Heart right ventricle (tissue), 16 donors: Measurements from ENCODE around the gene THOP1. TPM values are rescaled to one million over a fixed set of nuclear protein-coding genes. Genes with fewer than 3 reads are reported as not detected.

Experiments used
- ATAC-seq, 8 donors: fragments of 200-7000 bp; cut with Tn5 transposase; one replicate each; pipeline ENCODE4 v1.9.1; 2020; ENCODE audit warnings: mild to moderate bottlenecking in 8 of 8, moderate library complexity in 8 of 8, moderate number of reproducible peaks in 1 of 8
- DNase-seq, 2 donors: peaks; one replicate each; pipeline ENCODE4 v3.0.0-alpha.2; 2020
- H3K27ac ChIP-seq, 10 donors: fragments of 200-600 bp; sonication (generic) in 2 of 10; one replicate each; pipeline versions ENCODE4 v1.5.0 to v1.8.0; 2020 to 2022; ENCODE audit warnings: mild to moderate bottlenecking in 3 of 10
- H3K27me3 ChIP-seq, 7 donors: fragments of 200-600 bp; one replicate each; pipeline ENCODE4 v1.8.0; 2021 to 2022; ENCODE audit warnings: mild to moderate bottlenecking in 2 of 7
- H3K36me3 ChIP-seq, 9 donors: fragments of 200-600 bp; sonication (generic) in 1 of 9; one replicate each; pipeline versions ENCODE4 v1.5.0 to v1.8.0; 2020 to 2022; ENCODE audit warnings: mild to moderate bottlenecking in 2 of 9
- H3K4me1 ChIP-seq, 9 donors: fragments of 200-600 bp; sonication (generic) in 1 of 9; one replicate each; pipeline versions ENCODE4 v1.5.0 to v1.8.0; 2020 to 2022; ENCODE audit warnings: mild to moderate bottlenecking in 4 of 9
- H3K4me3 ChIP-seq, 10 donors: fragments of 200-600 bp; sonication (generic) in 2 of 10; one replicate each; pipeline versions ENCODE4 v1.5.0 to v1.8.0; 2020 to 2022; ENCODE audit warnings: mild to moderate bottlenecking in 7 of 10, moderate library complexity in 2 of 10
- H3K9me3 ChIP-seq, 11 donors: fragments of 200-600 bp in 10 of 11; sonication (generic) in 2 of 11; one replicate each; pipeline versions ENCODE4 v1.5.0 to v1.8.0; 2013 to 2022; ENCODE audit warnings: mild to moderate bottlenecking in 2 of 11, control low read depth in 1 of 11, moderate library complexity in 1 of 11
- WGBS, 2 donors: extraction: QIAGEN DNeasy Blood & Tissue Kit; methylation state at CpG; one replicate each; pipeline ENCODE4 v1.1.7; 2013; ENCODE audit warnings: inconsistent platforms in 1 of 2; 5-methylcytosine and 5-hydroxymethylcytosine counted together
- intact Hi-C, 10 donors: fragments of 100-400 bp; cut with DNase I; formaldehyde crosslinking; loops; one replicate each; pipeline versions ENCODE4 v1.11.1 to v1.14.2; 2022
- polyA plus RNA-seq, 2 donors: library from polyadenylated mRNA; stranded (reverse); fragments of 200-250 nt; gene quantifications; one replicate each; pipeline ENCODE4 v1.2.3, GENCODE V29; 2013
- total RNA-seq, 10 donors: library from RNA; stranded (reverse); fragmentation: NEBNext Ultra II Directional in 3 of 10; extraction: Animal tissue kit (Norgen Biotek cat#: 25700) in 3 of 10; gene quantifications; one replicate each; pipeline versions ENCODE4 v1.2.1 to v1.2.4, GENCODE V29; 2021 to 2023
- TF ChIP-seq, protein P1 (sequence below), 9 donors: fragments of 200-600 bp; sonication (generic) in 2 of 9; IDR thresholded peaks; one replicate each; pipeline versions ENCODE4 v1.5.0 to v1.8.0; 2021 to 2022; ENCODE audit warnings: antibody characterized with exemption in 9 of 9, mild to moderate bottlenecking in 5 of 9, moderate library complexity in 1 of 9
- donor health status: Arrhythmogenic right ventricular cardiomyopathy.
- donor health status: ischemic (EF 13 %, LVEDD 7.1; RV severe dilation, severe dysfunction).
- donor health status: healthy with polysubstance abuse.
- donor health status: DM: no; HTN: yes; CAD: no.
- donor health status: DM: no; HTN: no; CAD: no.
- donor health status: ischemic (EF 25% LVEDD 6.9; RV normal size, moderate dysfunction).
- donor health status: ischemic (EF 25% LVEDD 5.7; RV mildly dilated, moderate dysfunction).
- donor health status: healthy.
- donor health status: DM: yes; HTN: yes; CAD: no.
- donor health status: Ischemic cardiomyopathy.
- donor health status: ischemic (EF 35%, LVEDD 5.7; RV mildly dilated, moderate dysfunction).
- donor health status: nonischemic (EF 11% LVEDD 7.7; RV severe dilation, severe dysfunction).
- donor health status: DM: yes; HTN: yes; CAD: no.
- donor health status: PGD.
- donor health status: ischemic (EF 29% LVEDD 5.4; RV normal size, mild dysfunction).
- donor health status: nonischemic (EF 23%, LVEDD 6.1; RV moderate dilation, normal function).

THOP1 gene
- total and polyA plus RNA-seq, 12 donors, result 37.5 to 85.3 (median 45.2) TPM

- Histone ChIP-seq H3K27ac (no peak overlapping the region), H3K27me3 (peaks cover 0 to 4% (median 0%) of the 10 kb centered on the region in 7 donors), H3K36me3 (peaks cover 0 to 18% (median 3%) of the 10 kb centered on the region in 9 donors), H3K9me3 (peaks cover 0 to 5% (median 0%) of the 10 kb centered on the region in 11 donors), H3K4me1 (peaks cover 3 to 31% (median 13%) of the 10 kb centered on the region in 9 donors), H3K4me3 (peak overlapping the region in 4 of 10 donors; percentile 74 to 99 (median 97))
- intact Hi-C loops, result no loop called here
- 42 to 43% methylated on average over 13 of the region's 13 CpGs for WGBS, 2 donors
- DNase-seq (no peak), ATAC-seq (no peak)
- TF ChIP-seq, protein P1, sequence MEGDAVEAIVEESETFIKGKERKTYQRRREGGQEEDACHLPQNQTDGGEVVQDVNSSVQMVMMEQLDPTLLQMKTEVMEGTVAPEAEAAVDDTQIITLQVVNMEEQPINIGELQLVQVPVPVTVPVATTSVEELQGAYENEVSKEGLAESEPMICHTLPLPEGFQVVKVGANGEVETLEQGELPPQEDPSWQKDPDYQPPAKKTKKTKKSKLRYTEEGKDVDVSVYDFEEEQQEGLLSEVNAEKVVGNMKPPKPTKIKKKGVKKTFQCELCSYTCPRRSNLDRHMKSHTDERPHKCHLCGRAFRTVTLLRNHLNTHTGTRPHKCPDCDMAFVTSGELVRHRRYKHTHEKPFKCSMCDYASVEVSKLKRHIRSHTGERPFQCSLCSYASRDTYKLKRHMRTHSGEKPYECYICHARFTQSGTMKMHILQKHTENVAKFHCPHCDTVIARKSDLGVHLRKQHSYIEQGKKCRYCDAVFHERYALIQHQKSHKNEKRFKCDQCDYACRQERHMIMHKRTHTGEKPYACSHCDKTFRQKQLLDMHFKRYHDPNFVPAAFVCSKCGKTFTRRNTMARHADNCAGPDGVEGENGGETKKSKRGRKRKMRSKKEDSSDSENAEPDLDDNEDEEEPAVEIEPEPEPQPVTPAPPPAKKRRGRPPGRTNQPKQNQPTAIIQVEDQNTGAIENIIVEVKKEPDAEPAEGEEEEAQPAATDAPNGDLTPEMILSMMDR (IDR thresholded peaks at IDR 0.05), result peak in 1 of 9 donors; percentile 1
Measured at GRCh38 chr19:2740314-2740656, 45.0 kb upstream of the THOP1 start.

- DNase-seq (no peak), ATAC-seq (no peak)
- no peak overlapping the region for H3K27ac ChIP-seq
- peaks cover 0 to 4% (median 0%) of the 10 kb centered on the region in 7 donors for H3K27me3 ChIP-seq
- H3K4me3 ChIP-seq, result no peak overlapping the region
- intact Hi-C loops, result no loop called here
- H3K9me3 ChIP-seq, result no peaks in the 10 kb centered on the region
- H3K36me3 ChIP-seq, result no peaks in the 10 kb centered on the region
- TF ChIP-seq, protein P1 (IDR thresholded peaks at IDR 0.05), result no peak
- peaks cover 3 to 18% (median 13%) of the 10 kb centered on the region in 9 donors for H3K4me1 ChIP-seq
- 67 to 72% methylated on average over 8 of the region's 8 CpGs for WGBS, 2 donors
Measured at GRCh38 chr19:2743099-2743498, 42.2 kb upstream of the THOP1 start.

- Histone ChIP-seq H3K9me3 (no peaks in the 10 kb centered on the region), H3K4me1 (peaks cover 3 to 11% (median 8%) of the 10 kb centered on the region in 9 donors), H3K27ac (no peak overlapping the region), H3K27me3 (peaks cover 0 to 4% (median 0%) of the 10 kb centered on the region in 7 donors), H3K4me3 (no peak overlapping the region), H3K36me3 (no peaks in the 10 kb centered on the region)
- WGBS, 2 donors, result 30 to 41% methylated on average over 4 of the region's 4 CpGs
- ATAC-seq, result no peak
- intact Hi-C loops, result no loop called here
- TF ChIP-seq, protein P1 (IDR thresholded peaks at IDR 0.05), result no peak
- no peak for DNase-seq
Measured at GRCh38 chr19:2744113-2744512, 41.2 kb upstream of the THOP1 start.

DNA sequence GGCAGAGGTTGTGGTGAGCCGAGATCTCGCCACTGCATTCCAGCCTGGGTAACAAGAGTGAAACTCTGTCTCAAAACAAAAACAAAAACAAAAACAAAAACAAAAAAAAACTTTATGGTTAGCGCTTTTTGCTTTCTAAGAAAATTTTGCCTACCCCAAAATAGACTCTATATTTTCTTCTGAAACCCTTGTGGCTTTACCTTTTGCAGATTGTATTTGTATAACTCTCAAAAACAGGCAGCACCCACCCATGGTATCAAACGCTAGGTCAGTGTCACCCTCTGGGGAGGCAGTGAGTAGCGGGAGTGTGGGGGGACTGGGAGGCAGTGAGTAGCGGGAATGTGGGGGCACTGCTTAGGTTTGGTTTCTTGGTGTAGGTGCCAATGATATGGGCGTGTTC, 38.0 kb upstream of the THOP1 start:
- intact Hi-C loops, result loop anchor here in 1 of 10 donors (5.0 kb wide), 1 partner anchor 100 kb away; no protein-coding TSS in a partner anchor
- DNase-seq (no peak), ATAC-seq (no peak)
- Histone ChIP-seq H3K9me3 (no peaks in the 10 kb centered on the region), H3K36me3 (no peaks in the 10 kb centered on the region), H3K4me3 (no peak overlapping the region), H3K27ac (no peak overlapping the region), H3K27me3 (peaks cover 0 to 4% (median 0%) of the 10 kb centered on the region in 7 donors), H3K4me1 (peaks cover 0 to 8% (median 4%) of the 10 kb centered on the region in 9 donors)
- 80 to 90% methylated on average over 7 of the region's 7 CpGs for WGBS, 2 donors
- TF ChIP-seq, protein P1 (IDR thresholded peaks at IDR 0.05), result no peak
